ENCODE results near the gene APH1A.
A peak's percentile ranks its signal among the peaks of the same experiment; 100 is the strongest.
"Not testable (repeated sequence)": the region's sequence is repeated elsewhere in the genome, so short reads cannot be mapped to it uniquely, and the experiment has no call there.

The APH1A gene

DNA sequence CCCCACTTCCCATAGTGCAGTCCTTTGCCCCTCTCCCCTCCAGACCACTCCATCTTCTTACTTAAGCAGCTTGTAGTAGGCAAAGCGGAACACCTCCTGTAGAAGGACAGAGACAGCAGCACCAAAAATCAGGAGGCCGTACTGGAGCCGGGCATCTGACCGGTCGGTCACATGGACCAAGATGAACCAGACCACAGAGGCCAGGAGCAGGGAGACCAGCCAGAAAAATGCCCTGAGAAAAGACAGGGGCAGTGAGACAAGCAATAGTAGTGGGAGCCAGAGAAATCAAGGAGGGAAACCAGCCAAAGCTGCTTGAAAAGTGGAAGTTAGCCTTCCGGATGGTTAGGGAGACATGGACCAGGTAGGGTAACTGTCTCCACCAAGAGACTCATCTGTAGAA is 920 bp downstream of the APH1A start:
- no peak for DNase-seq

GRCh38 chr1:150263549-150263948 is 5.3 kb downstream of the APH1A start:
- DNase-seq: no peak

- DNase-seq: no peak
Observed at GRCh38 chr1:150262388-150263320, 6.2 kb downstream of the APH1A start.

DNA sequence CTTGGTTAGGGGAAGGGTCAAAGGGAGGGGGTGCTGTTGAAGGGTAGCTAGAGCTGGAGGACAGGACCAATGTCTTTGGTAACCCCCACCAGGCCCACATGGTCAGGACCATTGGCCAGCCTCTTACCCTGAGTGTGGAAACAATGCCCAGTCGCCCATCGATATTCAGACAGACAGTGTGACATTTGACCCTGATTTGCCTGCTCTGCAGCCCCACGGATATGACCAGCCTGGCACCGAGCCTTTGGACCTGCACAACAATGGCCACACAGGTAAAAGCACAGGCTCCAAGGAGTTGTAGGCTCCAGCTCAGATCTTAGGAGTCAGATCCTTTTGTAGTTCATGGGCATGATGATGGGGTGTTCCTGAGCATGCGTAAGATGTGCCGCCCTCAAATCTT is 7.4 kb downstream of the APH1A start:
- DNase-seq: no peak

- DNase-seq: no peak
Observed at GRCh38 chr1:150259758-150260669, 8.8 kb downstream of the APH1A start.

GRCh38 chr1:150259217-150259616 is 9.6 kb downstream of the APH1A start:
- DNase-seq: no peak

- DNase-seq: no peak
Observed at GRCh38 chr1:150257624-150258585, 10.9 kb downstream of the APH1A start, which contains the start of gene CA14. Gene CA14, plus strand, starts transcription at chr1:150257774. Its CDS starts 355 bp downstream, at chr1:150258129.

- no peak for DNase-seq
Observed at GRCh38 chr1:150256554-150257341, 12.1 kb downstream of the APH1A start.

DNA sequence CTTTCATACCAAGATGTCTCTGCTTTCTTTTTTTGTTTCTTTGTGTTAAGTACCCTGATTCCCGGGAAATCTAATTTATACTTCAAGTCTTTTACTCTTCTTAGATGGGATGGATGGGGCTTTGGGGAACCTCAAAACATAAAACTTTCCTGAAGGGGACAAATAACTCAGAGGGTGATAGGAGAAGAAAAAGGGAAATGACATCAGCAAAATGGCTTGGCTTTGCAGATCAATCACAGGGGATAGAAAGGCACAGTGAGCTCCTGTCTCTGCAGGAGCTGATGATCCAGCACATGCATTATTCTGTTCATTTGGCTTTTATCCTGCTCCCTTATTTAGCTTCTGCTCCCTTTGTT is 12.6 kb downstream of the APH1A start:
- no peak for DNase-seq

GRCh38 chr1:150249936-150250335 is 18.9 kb downstream of the APH1A start:
- peak; percentile 26 to 27 for DNase-seq

DNA sequence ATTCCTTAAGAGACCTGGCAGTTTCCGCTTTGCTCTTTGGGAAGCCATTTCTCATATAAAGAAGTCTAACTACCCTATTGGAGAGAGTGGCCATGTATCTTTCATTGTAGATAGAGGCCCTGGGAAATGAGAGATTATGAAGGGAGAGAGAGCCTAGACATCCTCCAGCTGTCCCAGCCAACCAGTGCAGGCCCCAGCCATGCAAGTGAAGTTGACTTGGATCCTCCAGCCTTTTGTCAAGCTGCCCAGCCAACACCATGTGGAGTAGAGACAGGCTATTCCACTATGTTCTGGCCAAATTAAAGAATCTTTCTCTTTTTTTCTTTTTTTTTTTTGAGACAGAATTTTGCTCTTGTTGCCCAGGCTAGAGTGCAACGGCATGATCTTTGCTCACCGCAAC is 25.8 kb downstream of the APH1A start:
- no peak for DNase-seq

DNA sequence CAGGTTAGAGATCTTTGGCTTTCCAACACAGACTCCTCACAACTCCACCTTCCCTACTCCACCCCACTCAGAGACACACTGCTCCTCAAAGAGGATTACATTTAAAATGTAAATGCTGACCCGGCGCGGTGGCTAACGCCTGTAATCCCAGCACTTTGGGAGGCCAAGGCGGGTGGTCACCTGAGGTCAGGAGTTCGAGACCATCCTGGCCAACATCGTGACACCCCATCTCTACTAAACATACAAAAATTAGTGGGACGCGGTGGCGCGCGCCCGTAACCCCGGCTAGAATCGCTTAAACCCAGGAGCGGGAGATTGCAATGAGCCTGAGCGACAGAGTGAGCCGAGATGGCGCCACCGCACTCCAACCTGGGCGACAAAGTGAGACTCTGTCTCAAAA is 31.1 kb downstream of the APH1A start:
- no peak for DNase-seq

GRCh38 chr1:150237176-150237575 is 31.6 kb downstream of the APH1A start:
- DNase-seq: not testable (repeated sequence)

- no peak for DNase-seq
Observed at GRCh38 chr1:150236614-150237100, 32.2 kb downstream of the APH1A start.

- DNase-seq: peak; percentile 99
Observed at GRCh38 chr1:150235852-150236613, 32.8 kb downstream of the APH1A start, which contains the start of gene ANP32E. Gene ANP32E, minus strand, starts transcription at chr1:150236112. Its CDS starts 326 bp downstream, at chr1:150235786.

GRCh38 chr1:150235294-150235851 is 33.4 kb downstream of the APH1A start:
- no peak for DNase-seq

GRCh38 chr1:150234566-150235293 is 34.1 kb downstream of the APH1A start:
- peak; percentile 82 to 83 for DNase-seq

DNA sequence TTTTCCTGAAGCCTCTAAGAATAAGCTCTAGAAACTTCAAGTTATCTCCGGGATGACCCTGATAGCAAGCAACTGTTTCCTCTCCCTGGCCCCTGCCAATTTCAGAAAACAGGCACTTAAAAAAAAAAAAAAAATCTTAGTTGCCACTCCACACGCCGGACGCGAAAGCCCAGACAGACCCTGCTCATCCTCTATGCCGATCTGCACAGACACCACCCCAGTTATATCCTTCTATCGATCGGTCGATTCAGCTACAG is 34.6 kb downstream of the APH1A start:
- no peak for DNase-seq

All from AML-193 (cell line).